ENCODE data around the gene HOXA11.

HOXA11 gene

DNA sequence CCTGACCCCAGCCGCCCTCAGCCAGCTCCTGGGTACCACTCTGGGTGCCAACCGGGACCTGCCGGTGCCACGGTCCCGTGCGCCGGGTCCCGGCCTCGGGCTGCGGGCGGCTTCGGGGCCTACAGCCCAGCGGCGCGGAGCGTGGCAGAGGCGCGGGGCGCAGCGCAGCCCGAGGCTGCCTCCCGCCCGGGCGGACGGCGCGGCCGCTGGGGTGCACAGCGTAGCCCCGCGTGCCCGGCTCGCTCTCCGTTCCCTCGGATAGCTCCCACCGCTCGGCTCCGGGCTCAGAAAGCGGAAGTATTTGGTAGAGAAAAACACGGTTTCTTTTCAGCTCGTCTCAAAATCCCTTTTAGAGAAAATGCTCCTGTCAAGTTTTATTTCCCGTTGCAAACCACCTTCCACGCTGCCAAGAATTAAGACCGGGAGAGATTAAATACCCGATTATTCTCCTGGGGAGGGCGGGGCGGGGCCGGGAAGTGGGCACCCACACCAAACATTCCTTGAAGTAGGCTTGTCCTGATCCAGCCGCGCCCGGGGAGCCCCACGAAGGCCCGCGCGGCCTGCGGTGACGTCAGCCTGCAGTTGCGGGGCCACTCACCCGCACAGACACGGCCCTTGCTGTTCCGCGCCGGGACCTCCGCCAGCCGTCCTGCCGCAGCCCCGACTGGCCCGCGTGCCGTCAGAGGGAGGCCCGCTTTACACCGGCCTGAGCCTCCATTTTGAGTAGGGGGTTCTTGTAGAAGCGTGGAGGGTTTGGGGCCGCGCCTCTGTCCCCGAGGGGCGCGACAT lies 7.7 kb upstream of the HOXA11 start:
- no peak for DNase-seq

DNA sequence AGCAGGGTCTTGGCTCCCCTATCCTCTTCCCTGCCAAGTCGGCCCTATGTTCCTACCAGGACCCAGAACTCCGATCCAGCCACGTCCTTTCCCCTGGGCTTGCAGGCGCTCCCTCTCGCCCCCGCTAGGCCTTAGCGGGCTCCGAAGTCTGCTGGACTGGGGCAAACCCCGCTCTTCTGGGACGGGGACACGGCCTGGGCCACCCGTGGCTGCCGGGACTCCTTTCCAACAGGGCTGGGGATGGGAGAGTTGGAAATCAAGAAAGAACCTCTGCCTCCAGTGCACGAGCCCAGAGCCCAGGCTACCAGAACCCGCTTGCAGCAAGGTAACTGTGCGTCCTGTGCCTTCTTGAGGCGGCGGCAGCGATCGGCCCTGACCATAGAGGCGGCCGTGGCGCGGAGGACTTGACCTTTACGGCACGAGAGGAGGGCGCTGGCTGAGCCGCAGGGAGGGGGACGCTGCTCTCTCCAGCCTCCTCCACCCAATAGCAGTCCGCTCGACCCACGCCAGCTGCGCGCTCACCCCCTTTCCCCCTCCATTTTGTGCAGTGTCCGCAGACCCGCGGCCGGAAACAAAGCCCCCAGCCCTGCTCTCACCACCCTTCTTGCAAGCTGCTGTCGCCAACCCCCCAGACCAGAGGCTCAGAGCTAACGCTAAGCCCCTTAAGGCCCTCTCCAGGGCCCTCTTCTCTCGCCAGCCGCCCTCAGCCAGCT lies 7.0 kb upstream of the HOXA11 start:
- no peak for DNase-seq

DNA sequence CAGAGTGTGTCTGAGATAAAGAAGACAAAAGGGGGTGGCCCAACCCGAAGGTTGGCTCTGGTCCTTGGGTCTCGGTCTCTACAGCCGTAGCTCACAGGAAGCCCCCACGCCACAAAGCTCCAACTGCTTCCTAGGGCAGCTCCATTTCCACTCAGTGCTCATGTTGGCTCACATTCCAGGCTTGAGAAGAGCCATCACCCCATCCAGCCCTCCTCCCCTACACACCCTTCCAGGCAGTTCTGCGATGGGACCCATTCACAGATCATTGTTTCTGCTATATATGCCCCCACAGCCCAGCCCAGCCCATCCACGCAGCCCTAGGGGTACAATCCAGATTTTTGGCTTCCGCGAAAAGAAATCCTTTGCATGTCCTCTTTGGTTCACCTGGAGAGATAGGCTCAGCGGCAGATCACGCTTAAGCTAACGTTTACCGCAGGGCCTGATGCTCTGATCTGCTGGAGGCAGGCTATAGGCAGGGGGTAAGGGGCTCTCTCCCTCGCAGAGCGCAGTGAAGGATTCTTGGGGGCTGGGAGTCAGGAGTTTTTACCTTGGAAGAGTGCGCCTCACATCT lies 6.2 kb upstream of the HOXA11 start:
- DNase-seq, result no peak

DNA sequence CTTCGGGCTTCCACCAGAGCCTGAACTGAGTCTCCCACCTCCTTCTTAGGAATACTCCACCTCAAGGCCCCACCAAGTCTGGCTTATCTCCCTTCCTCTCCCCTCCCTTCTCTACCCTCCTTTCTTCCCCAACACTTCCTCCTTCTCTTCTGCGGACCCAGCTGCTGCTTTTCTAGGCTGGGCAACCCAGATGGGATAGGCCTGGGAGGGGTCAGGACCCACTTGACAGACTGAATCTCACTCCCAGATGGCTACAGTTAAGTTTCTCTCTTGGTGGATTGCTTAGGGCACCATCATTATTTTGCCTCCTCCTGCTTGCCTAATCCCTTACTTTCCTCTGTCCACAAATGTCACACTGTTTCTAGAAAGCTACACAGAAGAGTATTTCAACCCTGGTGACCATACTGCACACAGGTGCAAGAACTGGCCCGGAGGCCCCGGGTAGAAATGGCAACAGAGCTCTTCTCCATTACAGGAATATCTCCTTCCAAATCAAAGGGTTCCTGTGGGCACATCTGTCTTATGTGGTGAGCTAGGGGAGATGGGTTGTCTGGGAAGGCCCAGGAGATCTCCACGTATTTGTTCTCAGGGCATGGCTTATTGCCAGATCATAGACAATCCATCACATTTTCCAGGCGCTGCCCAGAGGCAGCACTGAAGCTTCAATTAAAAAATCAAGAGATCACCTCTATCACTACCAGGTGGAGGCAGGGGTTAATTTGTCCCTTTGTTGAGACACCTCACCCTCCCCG lies 5.1 kb upstream of the HOXA11 start:
- DNase-seq, result no peak

DNA sequence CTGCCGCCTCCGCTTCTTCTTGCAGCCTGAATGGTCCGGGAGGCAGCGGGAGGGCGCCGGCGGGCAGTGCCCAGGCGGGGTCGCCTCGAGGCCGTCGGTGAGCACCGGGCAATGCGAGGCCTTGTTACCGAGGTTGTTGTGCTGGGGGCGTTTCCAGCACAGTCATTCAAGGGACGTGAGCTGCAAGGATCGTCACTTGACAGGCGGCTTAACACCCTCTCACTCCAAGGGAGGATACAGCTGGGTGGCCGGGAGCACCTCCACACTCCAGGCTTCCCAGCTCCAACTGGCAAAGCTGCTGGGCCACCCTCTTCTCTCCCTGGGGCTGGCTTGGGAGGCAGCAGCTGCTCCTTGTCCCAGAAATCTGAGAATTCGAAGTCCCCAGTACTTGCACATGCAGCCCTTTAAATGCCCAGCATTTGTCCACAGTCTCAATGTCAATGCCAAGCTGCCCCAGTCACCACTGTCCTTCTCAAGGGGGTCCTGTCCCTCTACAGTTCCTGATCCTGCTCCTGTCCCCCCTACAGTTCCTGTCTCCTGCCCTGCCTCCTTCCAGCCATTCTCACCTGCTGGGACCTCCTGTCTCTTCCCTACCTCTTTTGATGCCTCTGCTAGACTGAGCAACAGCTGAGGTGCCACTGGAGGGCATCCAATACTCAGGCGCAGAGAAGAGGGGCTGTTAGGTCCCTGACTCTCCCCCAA lies 4.4 kb upstream of the HOXA11 start:
- DNase-seq, result no peak

DNA sequence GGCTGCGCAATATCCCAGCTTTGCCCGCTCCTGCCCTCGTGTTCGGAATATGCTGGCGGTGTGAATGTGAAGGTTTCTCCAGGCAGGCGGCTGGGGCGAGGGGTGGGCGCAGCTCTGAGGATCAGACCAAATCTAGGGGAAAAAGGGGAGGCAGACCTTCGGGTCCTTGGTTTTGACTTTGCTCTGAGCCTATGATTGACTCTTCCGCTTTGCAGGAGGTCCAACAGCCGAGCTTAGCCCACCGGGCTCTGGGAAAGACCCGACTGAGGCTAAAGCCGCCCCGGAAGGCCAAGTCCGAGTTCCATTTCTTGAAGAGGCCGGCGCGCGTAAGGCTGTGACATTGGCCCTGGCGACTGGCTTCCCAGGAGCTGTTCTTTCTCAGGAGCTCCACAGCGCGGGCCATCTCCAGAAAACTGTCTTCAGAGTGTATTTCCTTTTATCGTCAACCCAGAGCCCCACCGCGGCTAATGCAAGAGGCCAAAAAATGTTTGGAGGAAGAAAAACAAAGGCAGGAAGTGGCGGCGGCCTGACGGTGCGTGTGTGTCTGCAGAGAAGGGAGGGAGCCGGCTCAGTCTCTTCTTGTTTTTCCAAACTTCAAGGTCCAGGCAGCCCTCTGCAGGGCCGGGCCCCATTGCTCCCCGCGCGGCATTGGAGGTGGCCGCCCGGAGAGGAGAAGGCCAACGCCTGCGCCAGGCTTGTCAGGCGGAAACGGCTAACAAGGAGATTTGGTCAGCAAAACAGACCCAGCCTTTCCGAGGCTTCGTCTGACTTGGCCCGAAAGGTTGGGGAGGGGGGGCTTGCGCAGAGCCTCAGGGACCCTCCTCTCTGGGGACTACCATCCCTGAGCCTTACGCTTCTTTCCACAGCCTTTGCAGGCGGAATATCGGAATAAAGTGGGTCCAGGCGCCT lies 3.6 kb upstream of the HOXA11 start:
- DNase-seq, result peak; percentile 47

DNA sequence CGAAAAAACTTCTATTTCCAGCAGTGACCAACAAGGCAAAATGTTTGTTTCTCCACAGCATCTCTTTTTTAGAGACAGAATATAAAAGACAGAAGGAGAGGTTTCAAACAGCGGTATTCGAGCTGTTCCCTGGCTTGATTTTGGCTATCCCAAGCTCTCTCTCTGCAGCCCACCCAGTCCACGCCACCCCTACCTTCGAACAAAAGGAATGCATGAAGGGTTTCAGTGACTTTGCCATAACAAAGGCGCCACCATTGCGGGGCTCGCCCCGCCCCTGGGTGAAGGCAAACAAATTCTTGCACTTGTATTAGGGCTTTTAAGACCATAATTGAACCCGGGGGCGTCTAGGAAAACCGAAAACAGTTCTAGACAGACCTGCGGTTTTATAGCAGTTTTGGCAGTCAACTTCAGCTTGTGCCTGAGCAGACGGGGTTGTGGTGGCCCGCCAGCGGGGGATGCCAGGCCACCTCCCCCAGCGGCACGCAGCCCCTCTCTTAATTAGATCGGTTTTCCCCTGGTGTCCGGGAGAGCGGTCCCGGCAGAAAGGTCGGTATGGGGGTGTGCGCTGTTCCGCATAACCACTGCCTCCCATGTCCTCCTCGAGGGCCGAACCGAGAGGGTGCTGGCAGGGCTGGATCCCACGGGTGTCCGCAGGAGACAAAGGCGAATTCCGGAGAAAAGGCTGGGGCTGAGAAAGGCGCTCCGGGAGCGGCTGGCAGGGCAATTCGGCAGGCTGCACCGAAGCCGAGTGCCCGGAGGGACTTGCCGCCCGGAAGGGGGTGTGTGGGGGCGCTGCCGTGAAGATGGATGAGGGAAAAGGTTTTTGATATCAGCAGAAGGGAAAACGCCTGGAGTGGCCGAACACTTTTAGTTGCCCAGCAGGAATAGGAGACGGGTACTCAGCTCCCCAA lies 2.7 kb upstream of the HOXA11 start:
- DNase-seq, result no peak

DNA sequence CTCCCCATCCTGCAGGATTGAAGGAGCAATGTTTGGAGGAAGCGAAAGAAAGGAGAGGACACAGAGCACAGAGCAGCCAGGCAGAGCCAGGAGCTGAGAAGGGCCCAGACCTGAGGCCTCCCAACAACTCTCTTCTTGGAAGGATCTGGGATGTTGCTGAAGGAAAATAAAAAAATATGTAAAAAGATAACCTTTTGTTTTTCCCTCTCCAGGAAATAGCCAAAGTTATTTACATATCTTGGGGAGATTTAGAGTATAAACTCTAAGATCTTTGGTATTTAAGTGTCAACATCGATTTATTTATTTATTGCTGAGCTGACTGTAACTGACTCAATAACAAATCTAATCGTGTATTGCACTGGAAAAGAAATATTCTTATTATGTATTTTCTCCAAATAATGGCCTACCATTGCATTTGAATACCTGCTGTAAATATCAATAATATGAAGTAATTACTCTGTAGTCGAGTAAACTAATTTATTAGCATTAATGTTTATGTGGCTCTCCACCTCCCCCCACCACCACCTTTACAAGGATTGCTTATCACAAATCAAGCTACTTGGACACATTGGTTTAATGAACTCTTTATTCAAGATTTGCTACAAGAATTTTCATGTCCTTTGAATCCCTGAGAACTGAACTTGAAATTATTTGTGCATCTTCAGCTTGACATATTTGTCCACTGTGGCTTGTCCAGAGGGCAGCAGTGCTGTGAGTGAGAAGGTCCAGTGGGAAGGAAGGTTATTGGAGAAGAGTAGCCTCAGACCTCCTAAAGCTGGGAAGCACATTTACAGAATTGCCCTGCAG lies 1.8 kb upstream of the HOXA11 start:
- DNase-seq, result no peak

DNA sequence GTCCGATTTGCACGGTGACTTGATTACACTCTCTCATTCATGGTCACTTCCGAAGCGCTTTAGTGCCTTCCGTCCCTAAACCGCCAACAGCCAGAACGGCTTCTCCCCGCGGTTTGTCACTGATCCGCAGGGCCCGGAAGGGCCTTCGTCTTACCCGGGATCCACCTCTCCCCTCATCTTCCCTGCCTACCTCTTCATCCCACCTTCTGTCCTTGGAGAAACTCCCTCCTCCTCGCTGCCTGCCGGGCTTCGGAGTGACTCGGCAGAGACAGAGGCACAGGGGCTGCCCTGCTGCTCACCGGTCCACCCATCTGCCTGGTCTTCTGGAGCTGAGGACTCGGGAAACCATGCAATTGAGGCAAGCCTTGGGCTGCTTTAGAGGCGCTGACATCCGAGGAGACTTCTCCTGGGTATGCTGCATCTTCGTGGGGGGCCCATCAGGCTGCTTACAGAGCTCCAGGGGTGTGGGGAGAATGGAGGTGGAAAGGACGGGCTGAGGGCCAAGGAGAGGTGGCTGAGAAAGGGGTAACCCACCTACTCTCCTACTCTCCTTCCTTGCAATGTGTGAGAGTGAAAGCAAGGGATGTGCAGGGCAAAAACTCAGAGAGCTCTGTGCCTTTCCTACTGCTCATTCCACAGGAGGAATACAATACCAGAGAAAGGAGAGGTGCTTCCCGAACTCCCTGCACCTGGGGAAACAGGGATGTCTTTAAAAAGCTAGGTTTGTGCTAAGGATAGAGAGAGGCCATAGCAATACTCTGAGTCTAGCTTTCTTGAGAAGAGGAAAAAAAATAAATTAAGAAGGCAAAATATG lies 1.0 kb upstream of the HOXA11 start:
- DNase-seq, result no peak

DNA sequence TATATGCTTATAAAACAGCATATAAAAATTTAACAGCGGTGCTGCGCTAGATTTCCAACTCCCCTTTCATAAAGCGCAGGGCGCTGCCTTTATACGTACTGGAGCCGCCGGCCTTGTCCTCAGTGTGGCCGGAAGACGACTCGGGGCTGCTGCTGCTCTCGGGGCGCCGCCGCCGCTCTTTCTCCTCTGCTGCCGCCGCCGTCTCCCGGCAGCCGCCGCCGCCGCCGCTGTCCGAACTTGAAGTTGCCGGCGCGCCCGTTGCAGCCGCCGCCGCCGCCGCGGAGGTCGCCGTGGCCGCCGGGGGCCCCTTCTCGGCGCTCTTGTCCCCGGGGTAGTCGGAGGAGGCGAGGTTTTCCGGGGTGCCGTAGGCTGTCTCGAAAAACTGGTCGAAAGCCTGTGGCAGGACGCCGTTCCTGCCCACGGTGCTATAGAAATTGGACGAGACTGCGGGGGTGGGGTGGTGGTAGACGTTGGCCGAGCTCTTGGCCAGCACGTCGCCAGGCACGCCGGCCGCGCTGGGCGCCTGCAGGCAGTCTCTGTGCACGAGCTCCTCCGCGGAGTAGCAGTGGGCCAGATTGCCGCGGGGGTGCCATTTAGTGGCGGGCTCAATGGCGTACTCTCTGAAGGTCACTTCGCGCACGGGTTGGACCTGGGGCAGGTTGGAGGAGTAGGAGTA lies 557 bp downstream of the HOXA11 start:
- no peak for DNase-seq

DNA sequence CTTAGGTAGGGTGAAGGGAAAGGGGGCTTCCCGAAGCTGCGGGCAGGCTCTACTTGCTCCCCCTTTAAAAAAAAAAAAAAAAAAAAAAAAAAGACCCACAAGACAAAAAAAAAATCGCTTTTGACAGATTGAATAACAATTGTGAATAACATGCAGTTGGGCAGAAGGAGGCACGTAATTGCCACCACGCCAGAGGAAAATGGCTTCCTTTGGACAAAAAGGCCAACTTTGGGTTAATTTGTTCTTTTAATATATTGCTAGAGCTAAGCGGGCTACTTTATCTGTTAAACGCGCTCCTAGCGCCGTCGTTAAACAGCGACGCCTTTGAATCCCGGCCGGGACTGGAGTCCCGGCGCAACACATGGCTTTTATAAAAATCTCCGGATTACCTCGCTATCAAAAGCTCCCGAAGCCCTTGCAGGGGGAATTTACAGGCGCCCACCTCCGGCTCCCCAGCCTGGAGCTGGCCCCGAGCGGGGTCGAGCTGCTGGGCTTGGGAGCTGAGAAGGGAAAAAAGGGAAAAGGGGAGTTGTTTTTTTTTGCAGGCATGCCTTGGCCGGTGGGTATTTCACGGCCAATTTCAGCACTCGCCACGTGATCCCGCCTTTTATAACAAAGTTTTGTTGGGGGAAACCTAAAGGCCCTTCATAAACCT lies 1.2 kb downstream of the HOXA11 start:
- no peak for DNase-seq

DNA sequence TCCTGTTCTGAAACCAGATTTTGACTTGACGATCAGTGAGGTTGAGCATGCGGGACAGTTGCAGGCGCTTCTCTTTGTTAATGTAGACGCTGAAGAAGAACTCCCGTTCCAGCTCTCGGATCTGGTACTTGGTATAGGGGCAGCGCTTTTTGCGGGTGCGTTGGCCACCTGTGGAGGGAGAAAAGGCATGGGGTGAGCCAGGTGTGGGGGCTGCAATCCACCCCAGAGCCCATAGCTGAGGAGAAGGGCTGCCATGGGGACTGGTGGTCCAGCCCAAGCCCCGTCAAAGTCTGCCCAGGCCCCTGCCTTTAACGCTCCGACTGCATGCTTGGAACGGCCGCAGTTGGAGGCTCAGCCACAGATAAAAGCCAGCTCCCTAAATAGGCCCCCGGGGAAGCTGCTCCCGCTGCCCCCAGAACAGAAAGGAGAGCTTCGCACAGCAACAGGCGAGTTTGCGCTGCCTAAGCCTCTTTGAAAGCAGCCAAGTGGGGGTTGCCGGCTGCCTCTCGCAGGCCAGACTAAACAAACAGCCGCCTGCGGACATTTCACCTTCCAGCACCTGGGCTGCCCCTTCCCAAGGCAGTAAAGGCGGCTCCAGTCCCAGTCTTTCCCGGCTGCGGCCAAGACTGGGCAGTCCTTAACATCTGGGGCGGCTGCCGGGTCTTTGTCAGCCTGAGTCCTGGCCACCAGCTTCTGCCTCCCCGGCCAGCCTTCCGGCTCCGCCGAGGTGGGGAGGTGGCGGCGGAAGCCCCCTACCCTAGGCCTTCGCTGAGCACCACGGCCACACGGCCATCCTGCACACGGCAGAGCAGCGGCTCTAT lies 2.0 kb downstream of the HOXA11 start:
- no peak for DNase-seq

DNA sequence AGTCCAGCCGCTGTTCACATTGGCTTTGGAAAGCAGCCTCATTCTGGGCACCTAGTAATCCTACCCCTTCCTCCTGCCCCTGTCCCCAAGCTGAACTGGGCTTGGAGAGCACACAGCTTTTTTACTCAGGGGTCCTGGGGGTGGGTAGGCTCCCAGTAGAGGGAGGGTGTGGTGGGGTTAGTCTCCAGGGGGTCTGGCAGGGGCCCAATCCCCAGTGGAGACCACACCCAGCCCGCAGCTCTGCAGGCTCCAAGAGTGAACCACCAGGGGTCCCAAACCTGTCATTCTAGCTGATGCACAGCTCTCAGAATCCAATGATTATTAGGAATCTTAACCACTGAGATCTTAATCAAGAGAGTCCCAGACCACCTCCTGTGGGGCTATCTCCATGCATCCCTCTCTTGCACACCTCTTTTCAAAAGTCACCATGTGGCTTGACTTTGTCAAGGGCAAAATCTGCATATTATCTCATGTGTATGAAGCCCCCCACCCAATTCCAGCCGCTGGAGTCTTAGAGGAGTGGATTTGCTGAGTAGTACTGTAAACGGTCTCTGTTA lies 2.7 kb downstream of the HOXA11 start:
- DNase-seq, result no peak

DNA sequence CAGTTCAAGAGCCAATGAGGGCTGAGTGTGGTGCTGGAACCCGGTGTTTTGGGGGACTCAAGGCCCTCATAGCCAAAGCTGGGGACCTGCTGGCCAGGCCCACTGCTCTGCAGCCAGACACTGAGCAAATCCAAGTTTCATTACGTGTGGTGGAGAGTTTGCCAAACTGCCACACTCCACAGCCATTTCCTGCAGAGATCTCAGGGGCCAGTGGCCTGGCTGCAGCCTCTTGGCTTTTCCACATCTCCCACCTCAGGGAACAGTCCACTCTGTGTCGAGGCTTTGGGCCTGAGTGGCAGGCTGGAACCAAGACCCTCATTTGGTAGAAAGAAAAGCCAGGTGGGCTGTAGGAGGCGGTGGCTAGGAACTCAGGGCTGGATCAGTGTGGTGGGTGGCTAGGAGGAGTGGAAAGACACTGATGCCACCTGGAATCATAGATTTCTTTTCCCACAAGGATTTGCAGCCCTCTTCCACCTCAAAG lies 3.2 kb downstream of the HOXA11 start:
- no peak for DNase-seq

DNA sequence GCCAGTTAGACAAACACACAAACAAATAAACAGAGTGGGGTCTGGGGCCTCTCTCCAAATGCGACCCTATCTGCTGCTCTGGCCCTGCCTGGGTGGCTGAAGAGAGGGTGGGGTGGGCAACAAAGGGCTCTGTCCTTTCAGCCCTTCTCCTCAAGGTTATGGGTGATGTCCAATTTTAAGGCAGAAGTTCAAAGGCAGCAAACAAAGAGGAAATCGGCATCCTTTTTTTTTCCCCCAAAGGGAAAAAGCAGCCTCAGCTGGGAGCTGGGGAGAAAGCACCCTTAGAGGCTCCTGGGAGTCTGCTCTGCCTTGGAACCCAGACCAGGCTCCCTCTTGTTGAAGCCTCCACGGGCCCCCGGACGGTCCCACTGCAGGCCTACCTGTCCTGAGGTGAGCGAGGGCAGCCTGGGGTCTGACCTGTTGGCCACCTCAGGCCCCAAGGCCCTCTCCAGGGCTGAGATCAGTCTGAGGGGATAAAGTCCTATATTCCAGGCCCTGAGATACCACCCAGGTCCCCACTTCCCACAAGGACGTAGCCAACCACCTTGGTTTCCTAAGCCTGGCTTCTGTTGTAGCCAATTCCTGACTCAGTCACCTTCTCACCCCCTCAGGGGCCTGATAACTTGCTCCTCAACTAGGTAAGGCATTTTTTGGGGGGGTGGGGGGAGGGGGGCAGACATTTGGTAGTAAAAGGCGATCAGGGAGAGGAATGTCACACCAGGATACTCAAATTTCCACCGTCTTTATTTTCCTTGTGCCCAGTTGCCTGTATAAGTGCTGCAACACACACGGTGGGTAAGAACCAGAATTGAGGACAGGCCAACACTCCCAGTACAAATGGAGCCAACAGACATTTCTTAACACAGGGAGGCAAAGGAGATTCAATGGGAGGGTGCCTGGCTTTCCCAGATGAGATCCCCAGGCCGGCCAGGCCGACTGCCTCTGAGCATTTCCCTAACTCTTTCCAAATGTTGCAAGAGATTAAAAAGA lies 4.3 kb downstream of the HOXA11 start:
- no peak for DNase-seq

Data from GDM1 (cell line).